HG02610 (cell line): Measurements from ENCODE around the gene DENND2A.
A peak's percentile ranks its signal among the peaks of the same experiment; 100 is the strongest.
"Not testable (repeated sequence)": the region's sequence is repeated elsewhere in the genome, so short reads cannot be mapped to it uniquely, and the experiment has no call there.

Experiments
- ATAC-seq: cut with Tn5 transposase; IDR thresholded peaks from one replicate; pipeline ENCODE4 v1.9.1; 2021; ENCODE audit warnings: mild to moderate bottlenecking, moderate library complexity; ENCODE audit not compliant: unreplicated experiment

Gene DENND2A

GRCh38 chr7:140640727-140641523 lies at the start of gene DENND2A:
Gene DENND2A, minus strand, starts transcription at chr7:140640813. Its CDS starts 38,416 bp downstream, at chr7:140602397.
- no peak for ATAC-seq

- ATAC-seq, result no peak
Observed at GRCh38 chr7:140689199-140690152, 48.9 kb upstream of the DENND2A start.

- no peak for ATAC-seq
Observed at GRCh38 chr7:140688341-140688740, 47.7 kb upstream of the DENND2A start.

- no peak for ATAC-seq
Observed at GRCh38 chr7:140686921-140687320, 46.3 kb upstream of the DENND2A start.

- no peak for ATAC-seq
Observed at GRCh38 chr7:140685407-140686087, 44.9 kb upstream of the DENND2A start.

GRCh38 chr7:140684066-140684950 lies 43.7 kb upstream of the DENND2A start:
- ATAC-seq, result no peak

GRCh38 chr7:140683657-140684056 lies 43.0 kb upstream of the DENND2A start:
- no peak for ATAC-seq

- ATAC-seq, result no peak
Observed at GRCh38 chr7:140681766-140682165, 41.2 kb upstream of the DENND2A start.

- no peak for ATAC-seq
Observed at GRCh38 chr7:140680886-140681285, 40.3 kb upstream of the DENND2A start.

GRCh38 chr7:140679186-140679585 lies 38.6 kb upstream of the DENND2A start:
- no peak for ATAC-seq

GRCh38 chr7:140678816-140679130 lies 38.2 kb upstream of the DENND2A start:
- no peak for ATAC-seq

- ATAC-seq, result no peak
Observed at GRCh38 chr7:140678081-140678815, 37.6 kb upstream of the DENND2A start.

- no peak for ATAC-seq
Observed at GRCh38 chr7:140677496-140677895, 36.9 kb upstream of the DENND2A start.

- ATAC-seq, result not testable (repeated sequence)
Observed at GRCh38 chr7:140676956-140677355, 36.3 kb upstream of the DENND2A start.

GRCh38 chr7:140676306-140676705 lies 35.7 kb upstream of the DENND2A start:
- peak; percentile 60 for ATAC-seq

GRCh38 chr7:140675726-140676125 lies 35.1 kb upstream of the DENND2A start:
- no peak for ATAC-seq

GRCh38 chr7:140674899-140675701 lies 34.5 kb upstream of the DENND2A start:
- no peak for ATAC-seq

- ATAC-seq, result no peak
Observed at GRCh38 chr7:140674356-140674800, 33.8 kb upstream of the DENND2A start.

- ATAC-seq, result no peak
Observed at GRCh38 chr7:140673774-140674155, 33.2 kb upstream of the DENND2A start.
